A549 (cell line): ENCODE measurements around the gene TTC12.

Source experiments
- BHLHE40 ChIP-seq: IDR thresholded peaks from 2 replicates; pipeline ENCODE4 v1.6.1; 2012; ENCODE audit warnings: low read depth, low read length, inconsistent platforms
- EP300 ChIP-seq, 2 experiments: fragments of >200 bp; sonication (Bioruptor Twin); formaldehyde crosslinking; IDR thresholded peaks; 2 replicates in 1 of 2; 3 replicates in 1 of 2; pipeline ENCODE4 v1.6.1; 2016 to 2017
- FOSL2 ChIP-seq, 2 experiments: fragments of 450-650 bp in 1 of 2; fragments of >200 bp in 1 of 2; sonication (Bioruptor Twin) in 1 of 2; formaldehyde crosslinking; IDR thresholded peaks; 2 replicates each; pipeline versions ENCODE4 v1.5.0 to v1.6.1; 2016 to 2020; ENCODE audit warnings: mild to moderate bottlenecking in 1 of 2, moderate library complexity in 1 of 2
- MAZ ChIP-seq: fragments of 150-350 bp; IDR thresholded peaks from 2 replicates; pipeline ENCODE4 v1.6.1; 2014; ENCODE audit warnings: antibody characterized with exemption, low read depth, low read length, borderline replicate concordance
- TF ChIP-seq, protein P1 (sequence below): fragments of 450-650 bp; IDR thresholded peaks from 2 replicates; pipeline ENCODE4 v1.6.1; 2014; ENCODE audit warnings: antibody characterized with exemption
- TF ChIP-seq, protein P2 (sequence below): fragments of 150-350 bp; IDR thresholded peaks from 2 replicates; pipeline ENCODE4 v1.6.1; 2014; ENCODE audit warnings: low read depth, mild to moderate bottlenecking, low read length

DNA sequence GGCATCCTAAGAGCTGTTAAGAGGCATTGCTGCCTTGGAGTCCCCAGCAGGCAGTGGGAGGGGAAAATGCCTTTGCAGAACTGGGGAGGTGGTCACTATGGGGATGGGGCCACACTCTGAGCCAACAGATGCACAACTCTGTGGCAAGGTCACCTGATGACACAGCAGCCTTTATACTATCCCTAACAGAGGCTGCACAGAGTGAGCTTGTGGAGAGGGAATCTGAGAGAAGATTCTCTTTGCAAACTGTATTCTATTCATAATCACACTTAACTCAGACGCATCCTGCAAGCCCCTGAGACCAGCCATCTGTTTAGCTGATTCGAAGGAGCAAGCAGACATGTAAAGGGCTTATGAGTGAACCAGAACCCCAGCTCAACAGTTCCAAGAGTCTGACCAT lies 49.0 kb upstream of the TTC12 start:
- TF ChIP-seq, protein P1, sequence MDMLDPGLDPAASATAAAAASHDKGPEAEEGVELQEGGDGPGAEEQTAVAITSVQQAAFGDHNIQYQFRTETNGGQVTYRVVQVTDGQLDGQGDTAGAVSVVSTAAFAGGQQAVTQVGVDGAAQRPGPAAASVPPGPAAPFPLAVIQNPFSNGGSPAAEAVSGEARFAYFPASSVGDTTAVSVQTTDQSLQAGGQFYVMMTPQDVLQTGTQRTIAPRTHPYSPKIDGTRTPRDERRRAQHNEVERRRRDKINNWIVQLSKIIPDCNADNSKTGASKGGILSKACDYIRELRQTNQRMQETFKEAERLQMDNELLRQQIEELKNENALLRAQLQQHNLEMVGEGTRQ, result no peak
- TF ChIP-seq EP300 (IDR thresholded peaks at IDR 0.05), result no peak
- TF ChIP-seq FOSL2 (IDR thresholded peaks at IDR 0.05), result no peak
- no peak for TF ChIP-seq FOSL2 (CRISPR knock-in tag; IDR thresholded peaks at IDR 0.05)
- TF ChIP-seq, protein P2, sequence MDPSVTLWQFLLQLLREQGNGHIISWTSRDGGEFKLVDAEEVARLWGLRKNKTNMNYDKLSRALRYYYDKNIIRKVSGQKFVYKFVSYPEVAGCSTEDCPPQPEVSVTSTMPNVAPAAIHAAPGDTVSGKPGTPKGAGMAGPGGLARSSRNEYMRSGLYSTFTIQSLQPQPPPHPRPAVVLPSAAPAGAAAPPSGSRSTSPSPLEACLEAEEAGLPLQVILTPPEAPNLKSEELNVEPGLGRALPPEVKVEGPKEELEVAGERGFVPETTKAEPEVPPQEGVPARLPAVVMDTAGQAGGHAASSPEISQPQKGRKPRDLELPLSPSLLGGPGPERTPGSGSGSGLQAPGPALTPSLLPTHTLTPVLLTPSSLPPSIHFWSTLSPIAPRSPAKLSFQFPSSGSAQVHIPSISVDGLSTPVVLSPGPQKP, result no peak
- TF ChIP-seq BHLHE40, result no peak
- TF ChIP-seq MAZ, result no peak
